GM12873 (cell line): ENCODE results near the gene FBXW5.

ENCODE experiments used
- TF ChIP-seq, protein P1 (sequence below): IDR thresholded peaks from 2 replicates; pipeline ENCODE4 v1.5.1; 2012; ENCODE audit warnings: low read depth, mild to moderate bottlenecking, moderate library complexity, low read length, control low read depth; ENCODE audit not compliant: insufficient read depth; ENCODE audit errors: missing control alignments

Gene FBXW5

DNA sequence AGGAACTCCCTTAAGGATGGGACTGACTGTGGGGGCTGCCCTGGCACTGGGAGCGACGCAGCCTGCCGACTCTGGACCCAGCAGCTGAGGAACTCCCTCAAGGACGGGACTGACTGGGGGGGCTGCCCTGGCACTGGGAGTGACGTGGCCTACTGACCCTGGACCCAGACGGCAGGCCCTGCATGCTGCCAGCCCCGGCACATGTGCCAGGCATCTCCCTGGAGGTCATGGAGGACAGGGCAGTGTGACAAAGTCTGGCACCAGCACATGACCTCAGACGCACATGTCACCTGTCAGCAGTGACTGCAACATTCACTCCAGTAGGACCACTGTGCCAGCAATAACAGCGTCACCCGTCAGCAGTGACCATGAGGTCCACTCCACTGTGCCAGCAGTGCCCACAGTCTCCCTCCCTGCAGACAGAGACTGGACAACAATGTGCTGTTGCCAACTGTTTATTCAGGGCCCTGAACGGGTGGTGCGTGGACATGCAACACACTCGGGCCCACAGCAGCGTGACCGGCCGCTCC lies 4.5 kb downstream of the FBXW5 start:
- TF ChIP-seq, protein P1, sequence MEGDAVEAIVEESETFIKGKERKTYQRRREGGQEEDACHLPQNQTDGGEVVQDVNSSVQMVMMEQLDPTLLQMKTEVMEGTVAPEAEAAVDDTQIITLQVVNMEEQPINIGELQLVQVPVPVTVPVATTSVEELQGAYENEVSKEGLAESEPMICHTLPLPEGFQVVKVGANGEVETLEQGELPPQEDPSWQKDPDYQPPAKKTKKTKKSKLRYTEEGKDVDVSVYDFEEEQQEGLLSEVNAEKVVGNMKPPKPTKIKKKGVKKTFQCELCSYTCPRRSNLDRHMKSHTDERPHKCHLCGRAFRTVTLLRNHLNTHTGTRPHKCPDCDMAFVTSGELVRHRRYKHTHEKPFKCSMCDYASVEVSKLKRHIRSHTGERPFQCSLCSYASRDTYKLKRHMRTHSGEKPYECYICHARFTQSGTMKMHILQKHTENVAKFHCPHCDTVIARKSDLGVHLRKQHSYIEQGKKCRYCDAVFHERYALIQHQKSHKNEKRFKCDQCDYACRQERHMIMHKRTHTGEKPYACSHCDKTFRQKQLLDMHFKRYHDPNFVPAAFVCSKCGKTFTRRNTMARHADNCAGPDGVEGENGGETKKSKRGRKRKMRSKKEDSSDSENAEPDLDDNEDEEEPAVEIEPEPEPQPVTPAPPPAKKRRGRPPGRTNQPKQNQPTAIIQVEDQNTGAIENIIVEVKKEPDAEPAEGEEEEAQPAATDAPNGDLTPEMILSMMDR: no peak

DNA sequence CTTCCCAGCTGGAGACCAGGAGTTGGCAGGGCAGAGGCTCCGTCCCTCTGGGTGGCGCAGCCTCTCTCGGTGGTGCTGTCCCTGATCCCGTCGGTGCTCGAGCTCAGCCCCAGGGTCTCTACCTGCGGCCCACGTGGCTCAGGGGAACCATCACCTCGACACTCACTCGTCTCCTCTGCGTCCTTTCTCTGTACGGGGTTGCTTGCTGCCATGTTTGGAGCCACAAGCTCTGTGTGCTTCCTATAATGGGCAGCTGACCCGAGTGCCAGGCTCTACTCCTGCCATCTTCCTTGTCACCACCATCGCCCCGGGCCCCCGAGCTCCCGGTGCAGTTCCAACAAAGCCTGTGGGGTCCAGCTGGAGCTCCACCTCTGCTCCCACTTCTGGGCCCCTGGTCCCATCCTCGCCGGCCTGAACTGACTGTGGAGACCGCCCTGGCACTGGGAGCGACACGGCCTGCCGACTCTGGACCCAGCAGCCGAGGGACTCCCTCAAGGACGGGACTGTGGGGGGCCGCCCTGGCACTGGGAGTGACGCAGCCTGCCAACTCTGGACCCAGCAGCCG lies 5.0 kb downstream of the FBXW5 start:
- TF ChIP-seq, protein P1: no peak

DNA sequence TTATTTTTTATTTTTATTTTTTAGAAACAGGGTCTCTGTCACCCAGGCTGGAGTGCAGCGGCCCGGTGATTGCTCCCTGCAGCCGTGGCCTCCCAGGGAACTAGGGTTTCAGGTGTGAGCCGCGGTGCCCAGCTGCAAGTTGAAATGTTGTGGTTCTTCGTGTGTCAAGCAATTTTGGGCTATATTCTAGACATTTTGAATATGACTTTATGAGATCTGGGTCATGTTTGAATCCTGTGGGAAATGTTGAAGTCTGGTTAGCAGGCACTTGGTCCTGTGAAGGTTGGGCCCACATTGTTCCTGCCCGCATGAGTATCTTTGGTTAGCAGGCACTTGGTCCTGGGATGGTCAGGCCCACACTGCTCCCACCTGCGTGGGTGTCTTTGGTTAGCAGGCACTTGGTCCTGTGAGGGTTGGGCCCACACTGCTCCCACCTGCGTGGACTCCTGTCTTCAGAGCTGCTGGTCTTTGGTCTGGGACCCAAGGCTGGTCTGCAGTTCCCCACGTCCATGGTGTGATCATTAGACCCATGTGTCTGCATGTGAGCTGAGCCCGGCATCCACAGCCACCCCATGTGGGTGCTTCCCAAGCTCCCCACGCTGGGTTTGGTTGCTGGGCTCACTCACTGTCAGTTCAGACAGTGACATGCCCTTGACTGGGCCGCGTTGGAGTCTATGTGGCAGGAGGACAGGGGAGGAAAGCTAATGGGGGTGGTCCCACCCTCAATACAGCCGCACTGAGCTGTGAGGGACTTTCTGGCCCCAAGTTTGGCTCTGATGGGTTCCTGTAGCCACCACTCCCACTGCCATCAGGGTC lies 7.1 kb downstream of the FBXW5 start:
- TF ChIP-seq, protein P1: no peak

DNA sequence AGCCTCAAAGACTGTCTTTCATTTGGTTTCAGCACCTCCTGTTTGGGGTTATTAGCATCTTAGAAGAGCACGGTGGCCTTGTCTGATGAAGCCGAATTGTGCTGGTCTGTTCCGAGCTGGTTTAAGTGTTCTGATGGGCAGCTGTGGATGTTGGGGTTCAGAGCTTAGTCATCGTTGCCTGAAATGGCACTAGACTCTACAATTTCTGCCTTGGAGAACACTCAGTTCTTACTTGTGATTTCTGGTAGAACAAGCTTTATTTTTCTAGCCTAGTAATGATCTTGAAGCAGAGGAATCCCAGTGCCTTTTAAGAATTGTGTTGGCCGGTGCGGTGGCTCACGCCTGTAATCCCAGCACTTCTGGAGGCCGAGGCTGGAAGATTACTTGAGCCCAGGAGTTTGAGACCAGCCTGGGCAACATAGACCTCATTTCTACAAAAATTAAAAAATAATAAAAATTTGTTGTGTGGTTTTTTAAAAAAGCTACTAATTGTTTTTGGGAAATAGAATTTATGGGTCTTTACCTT lies 7.8 kb downstream of the FBXW5 start:
- TF ChIP-seq, protein P1: no peak

DNA sequence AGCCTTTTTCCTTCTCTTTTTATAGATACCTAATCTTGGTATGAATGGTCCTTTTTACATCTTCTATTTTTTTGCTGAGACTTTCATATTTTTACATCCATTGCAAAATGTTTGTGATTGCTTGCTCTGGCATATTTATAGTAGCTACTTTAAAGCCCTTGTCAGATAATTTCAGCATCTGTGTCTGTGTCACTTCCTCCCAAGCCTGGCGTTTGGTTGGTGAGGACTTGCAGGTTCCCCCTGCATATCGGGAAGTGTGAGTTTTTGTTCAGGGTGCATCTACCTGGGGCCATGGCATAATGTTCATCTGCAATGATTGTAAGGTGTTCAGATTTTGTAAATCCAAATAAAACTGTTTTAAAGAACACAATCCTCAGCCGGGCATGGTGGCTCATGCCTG lies 8.9 kb downstream of the FBXW5 start:
- TF ChIP-seq, protein P1: no peak

DNA sequence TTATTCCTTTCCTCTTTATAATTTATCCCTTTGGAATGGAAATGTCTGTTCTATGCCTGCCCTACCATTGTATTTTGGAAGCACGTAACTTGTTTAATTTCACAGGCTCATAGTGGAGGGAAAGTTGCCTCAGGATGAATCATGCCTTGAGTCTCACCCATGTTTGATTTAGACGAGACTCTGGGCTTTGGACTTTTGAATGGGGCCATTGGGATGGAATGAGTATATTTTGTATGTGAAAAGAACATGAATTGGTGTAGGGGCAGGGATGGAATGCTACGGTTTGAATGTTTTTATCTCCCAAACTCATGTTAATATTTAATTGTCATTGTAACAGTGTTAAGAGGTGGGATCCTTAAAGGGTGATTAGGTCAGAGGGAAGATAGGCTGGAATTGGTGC lies 10.3 kb downstream of the FBXW5 start:
- TF ChIP-seq, protein P1: no peak

DNA sequence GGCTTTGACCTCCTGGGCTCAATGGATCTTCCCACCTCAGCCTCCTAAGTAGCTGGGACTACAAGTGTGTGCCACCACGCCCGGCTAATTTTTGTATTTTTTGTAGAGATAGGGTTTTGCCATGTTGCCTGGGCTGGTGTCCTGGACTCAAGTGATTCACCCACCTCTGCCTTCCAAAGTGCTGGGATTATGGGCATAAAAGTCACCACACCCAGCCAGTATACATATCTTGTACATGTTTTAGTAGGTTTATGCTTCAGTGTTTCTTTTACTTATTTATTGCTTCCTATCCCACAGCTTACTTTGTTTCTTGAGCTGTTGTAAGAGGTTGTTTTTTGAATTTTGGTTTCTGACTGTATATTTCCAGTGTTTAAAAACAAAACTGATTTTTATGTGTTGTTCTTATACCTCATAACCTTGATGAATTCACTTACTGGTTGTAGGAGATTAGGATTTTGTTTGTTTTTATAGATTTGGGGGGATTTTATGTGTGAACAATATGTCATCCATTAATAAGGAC lies 12.9 kb downstream of the FBXW5 start:
- TF ChIP-seq, protein P1: no peak
